ENCODE results near the gene USP17L25.
"Not testable (repeated sequence)": the region's sequence is repeated elsewhere in the genome, so short reads cannot be mapped to it uniquely, and the experiment has no call there.

The USP17L25 gene

GRCh38 chr4:9379881-9380280 is 50.2 kb downstream of the USP17L25 start:
- H3K4me1 ChIP-seq (ENCODE audit: control insufficient read depth in 5 of 5, insufficient read depth in 5 of 5, low read length in 5 of 5); H3K9ac ChIP-seq (ENCODE audit: low read length in 5 of 5); H3K27ac ChIP-seq (ENCODE audit: low read depth, low read length); H3K9me3 ChIP-seq (ENCODE audit: control insufficient read depth in 5 of 5, low read length in 5 of 5); H3K36me3 ChIP-seq (ENCODE audit: control insufficient read depth in 5 of 5, insufficient read depth in 5 of 5, low read length in 5 of 5); H3K4me3 ChIP-seq (ENCODE audit: low read depth in 1 of 5, low read length in 5 of 5); H3K27me3 ChIP-seq (ENCODE audit: control insufficient read depth in 5 of 5, insufficient read depth in 4 of 5, low read length in 5 of 5): not testable (repeated sequence)

Measured in subcutaneous abdominal adipose tissue (tissue), 5 donors.